Hindlimb muscle (tissue), 1 donor: ENCODE data around the gene PRKCA. TPM values are rescaled to one million over a fixed set of nuclear protein-coding genes. Genes with fewer than 3 reads are reported as not detected.

ENCODE experiments used
- DNase-seq: peaks from one replicate; pipeline ENCODE4 v3.0.0-alpha.2; 2013
- polyA plus RNA-seq: library from polyadenylated mRNA; unstranded; fragments of 120-200 nt; gene quantifications from one replicate; pipeline ENCODE4 v1.2.1, GENCODE V29; 2013; ENCODE audit not compliant: insufficient read length

The PRKCA gene
- polyA plus RNA-seq, 1 donor, result 2.9 TPM

DNA sequence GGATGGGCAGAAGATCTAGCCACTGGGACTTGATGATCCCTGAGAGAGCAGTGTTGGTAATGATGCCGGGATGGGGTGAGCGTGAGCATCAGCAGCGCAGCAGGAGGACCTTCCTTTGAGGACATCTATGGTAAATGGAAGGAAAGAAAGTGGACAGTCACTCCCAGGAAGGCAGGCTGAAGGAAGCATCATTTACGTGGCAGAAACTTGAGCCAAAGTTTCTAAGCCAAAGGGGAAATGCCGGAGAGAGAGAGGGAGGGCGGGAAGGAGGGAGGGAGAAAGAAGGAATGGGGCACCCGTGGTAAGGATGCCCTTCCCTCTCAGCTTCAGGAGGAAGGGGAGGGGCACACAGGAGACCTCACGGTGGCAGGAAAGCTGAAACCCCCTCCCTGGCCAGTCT lies 446.2 kb downstream of the PRKCA start:
- DNase-seq, result no peak

DNA sequence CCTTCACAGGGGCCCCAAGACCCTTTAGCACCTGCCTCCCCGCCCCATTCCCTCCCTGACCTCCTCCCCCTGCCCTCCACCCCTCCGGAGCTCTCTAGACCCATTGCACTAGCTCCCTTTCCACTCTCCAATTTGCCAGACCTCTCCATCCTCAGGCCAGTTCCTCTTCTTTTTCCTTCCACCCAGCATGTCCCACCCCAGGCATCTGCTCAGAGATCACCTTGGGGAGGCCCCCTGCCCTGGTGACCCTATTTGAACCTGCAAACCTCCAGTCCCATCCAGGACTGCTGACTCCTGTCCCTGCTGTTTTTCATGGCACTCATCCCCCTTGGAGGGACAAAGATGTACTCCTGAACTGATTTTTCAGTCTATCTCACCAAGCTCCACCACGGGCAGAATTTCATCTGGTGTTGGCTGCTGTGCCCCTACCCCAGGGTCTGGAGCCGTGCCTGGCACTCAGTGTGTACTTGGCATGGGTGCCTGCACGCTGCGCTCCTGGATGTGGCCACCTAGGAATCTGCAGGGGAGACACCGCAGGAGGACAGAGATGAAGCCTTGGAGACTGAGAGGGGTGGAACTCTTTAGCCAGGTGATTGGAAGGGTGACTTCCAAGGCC lies 446.9 kb downstream of the PRKCA start:
- DNase-seq, result no peak

DNA sequence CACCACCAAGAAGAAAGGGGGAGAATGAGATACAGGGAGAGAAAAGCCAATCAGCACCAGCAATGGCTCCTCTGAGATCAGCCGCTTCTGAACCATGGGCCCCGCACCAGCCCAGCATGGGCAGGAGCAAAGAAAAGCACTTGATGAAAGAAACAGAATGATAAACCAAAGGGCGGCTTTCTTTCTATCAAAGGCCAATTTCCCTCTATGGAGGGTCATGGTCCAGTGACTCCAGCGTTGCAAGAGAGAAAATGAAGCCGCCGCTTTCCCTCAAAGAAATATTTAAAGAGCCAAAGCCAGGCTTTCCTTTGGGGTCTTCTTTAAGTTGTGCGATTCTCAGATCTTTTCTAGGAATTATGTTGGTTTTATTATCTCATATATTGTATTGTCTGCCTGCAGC lies 447.7 kb downstream of the PRKCA start:
- DNase-seq, result no peak

DNA sequence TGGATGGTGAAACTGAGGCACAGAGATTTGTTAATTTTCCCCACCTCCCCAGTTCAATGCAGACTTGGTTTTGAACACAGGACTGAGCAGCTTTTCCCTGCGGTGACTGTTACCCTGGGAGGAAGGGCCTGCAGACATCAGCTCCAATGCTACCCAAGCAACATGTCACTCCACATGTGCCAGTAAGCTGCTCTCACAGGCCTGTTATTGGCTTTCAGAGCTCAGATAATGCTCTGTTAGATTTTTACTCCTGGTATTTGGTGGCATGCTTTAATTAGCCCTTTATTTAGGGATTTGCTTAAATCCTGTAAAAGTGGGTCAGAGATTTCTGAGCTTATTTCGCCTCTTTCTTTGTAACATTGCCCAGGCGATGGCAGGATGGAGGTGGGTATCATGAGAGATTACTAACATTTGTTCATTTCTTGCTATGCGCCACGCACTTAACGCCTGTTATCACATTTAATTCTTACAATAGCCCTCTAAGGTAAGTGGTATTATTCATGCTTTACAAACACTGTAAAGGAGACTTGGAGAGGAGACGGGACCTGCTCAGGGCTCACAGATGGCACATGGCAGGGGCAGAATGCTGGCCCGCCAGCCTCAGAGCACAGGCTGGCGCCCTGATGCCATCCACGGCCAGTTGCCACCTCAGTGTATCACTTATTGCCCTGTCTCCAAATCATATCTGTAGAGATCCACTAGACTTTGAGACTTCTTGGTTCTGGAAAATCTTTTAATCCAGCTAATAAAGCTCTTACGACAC lies 448.5 kb downstream of the PRKCA start:
- no peak for DNase-seq

DNA sequence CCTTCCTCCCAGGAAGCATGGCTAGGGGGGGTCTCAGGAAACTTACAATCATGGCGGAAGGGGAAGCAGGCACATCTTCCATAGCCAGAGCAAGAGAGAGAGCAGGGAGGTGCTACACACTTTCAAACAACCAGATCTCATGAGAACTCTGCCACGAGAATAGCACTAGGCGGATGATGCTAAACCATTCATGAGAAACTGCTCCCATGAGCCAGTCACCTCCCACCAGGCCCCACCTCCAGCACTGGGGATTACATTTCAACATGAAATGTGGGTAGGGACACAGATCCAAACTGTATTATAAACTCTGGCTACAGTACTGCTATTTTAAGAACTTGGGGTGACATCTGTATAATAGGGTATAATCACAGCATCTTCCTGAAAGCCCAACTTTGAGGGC lies 449.4 kb downstream of the PRKCA start:
- no peak for DNase-seq

DNA sequence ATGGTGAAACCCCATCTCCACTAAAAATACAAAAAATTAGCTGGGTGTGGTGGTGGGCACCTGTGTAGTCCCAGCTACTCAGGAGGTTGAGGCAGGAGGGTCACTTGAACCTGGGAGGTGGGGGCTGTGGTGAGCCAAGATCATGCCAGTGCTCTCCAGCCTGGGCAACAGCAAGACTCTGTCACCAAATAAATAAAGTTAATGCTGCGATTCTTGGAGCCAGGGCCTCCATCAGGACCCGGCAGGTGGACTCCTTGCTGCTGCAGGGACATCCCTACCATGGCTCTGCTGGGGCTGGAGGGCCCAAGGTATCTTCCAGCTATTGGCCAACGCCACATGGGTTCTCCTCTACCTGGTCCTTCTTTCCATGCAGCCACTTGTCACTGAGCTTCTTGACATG lies 450.0 kb downstream of the PRKCA start:
- no peak for DNase-seq

DNA sequence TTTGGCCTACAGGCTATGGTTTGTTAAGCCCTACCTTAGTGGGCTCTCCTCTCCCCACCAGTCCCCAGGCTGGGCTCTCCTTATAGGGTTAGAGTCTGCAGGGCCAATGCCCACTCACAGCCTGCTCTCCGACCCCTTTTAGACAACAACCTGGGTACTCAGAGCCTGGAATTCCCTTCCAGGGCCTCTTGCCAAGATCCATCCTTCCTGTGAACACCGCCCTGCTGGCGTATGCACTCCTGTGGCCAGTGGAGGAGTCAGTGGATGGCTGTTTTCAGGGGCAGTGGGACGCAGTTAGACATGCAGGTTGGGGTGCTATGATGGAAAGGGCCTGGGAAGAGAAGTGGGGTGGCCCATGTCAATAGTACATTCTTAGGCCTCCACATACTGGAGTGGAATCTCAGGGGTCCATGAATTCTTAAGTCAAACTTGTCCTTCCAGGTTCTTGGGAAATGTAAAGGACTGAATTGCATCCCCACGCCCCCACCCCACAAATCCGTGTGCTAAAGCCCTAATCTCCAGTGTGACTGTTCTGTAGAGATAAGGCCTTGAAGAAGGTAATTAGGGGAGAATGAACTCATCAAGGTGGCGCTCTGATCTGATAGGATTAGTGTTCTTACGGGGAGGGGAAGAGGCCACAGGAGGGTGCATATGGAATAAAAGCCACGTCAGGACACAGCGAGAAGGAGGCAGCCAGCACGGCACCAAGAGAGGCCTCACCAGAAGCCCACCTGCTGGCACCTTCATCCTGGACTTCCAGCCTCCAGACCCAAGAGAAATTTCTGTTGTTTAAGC lies 450.9 kb downstream of the PRKCA start:
- no peak for DNase-seq

DNA sequence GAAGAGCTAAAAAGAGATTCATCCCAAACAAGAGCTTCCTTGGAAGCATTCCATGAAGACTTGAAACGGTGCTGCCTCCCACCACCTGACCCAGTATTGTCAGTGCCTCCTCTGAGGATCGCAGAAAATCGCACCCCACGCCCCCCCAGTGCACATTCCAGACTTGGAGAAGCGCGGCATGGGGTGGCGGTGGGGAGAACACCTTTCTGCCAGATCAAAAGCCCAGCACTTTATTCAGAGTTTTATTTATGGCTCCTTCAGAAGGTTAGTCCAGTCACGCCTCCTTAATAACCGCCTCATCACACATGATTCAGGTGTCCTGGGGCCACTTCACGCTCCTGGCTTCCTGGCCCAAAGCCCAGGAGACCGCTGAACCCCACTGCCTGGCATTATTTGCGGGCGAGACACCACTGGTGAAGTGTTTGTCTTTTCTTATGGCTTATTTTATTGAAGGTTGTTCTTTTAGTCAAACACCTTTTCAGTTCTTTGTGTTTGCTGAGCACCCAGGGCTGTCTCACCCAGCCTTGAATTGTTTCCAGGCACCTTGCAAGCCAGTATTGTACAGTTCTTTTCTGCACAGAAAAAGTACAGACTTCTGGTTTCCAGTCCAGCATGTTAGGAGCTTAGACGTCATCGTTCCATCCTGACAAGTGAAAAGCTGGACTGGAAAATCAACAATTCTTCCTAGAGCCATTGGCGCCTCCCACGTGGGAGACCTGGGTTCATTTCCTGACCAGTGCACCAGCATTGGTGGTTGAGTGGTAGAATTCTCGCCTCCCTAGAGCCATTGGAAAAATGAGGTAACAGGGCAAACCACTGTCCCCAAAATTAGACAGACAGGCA lies 452.9 kb downstream of the PRKCA start:
- no peak for DNase-seq

DNA sequence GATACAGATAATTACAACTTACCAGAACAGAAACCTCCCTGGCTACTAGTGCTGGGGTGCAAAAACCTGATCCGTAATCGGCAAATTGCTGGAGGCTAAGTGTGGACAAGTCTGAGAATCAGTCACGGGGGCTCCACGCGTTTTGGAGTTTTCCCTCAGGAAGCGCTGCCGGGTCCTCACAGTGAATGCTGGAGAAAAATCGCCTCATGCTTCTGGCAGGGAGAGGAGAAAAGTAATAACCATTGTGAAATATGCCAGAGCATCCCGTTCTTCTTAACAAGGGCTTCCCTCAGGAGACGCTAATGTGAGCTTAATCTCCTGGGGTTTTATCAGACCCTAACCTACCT lies 453.5 kb downstream of the PRKCA start:
- DNase-seq, result no peak

DNA sequence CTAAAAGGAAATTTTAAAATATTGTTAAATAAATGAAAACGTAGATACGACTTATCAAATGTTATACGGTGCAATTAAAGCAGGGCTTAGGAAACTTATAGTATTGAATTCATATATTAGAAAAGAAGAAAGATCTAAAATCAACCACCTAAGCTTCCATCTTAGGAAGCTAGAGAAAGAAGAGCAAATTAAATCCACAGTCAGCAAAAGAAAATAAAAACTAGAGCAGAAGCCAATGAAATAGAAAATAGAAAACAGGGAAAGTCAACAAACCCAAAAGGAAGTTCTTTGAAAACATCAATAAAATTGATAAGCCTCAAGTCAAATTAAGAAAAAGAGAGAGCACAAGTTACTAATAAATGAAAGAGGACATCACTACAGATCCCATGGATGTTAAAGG lies 457.9 kb downstream of the PRKCA start:
- no peak for DNase-seq

DNA sequence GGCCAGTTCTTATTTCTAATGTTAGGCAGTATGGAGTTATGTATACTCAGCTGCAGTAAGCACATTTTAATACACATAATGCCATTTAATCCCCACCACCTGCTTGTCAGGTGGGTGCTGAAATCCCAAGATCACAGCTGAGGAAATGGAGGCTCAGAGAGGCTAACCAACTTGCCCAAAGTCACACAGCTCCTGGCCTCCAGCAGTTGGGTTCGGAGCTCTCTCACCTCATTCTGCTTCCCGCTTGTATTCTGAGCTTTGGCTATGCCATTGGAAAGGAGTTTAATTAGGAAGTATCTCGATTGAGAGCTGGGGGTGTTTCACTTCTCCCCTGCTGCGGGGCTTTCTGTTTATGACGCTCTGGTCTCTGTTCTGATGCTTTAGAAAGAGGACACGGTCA lies 459.9 kb downstream of the PRKCA start:
- no peak for DNase-seq

DNA sequence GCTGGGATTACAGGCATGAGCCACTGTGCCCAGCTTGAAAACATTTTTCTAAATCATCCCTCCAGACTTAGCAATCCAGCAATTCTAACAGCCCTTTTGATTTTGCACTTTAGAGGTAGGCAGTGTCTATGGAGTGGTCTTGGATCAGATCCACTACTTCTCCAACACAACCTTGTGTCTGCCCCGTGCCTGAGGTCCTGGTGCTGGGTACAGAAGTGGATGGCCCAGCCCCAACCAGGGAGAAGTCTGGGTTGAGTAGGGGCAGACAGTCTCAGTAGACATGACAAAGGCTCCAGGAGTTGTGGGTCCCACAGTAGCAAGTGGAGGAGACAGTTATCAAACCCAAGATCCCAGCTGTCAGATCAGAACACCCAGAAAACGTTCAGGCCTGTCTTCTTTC lies 460.6 kb downstream of the PRKCA start:
- no peak for DNase-seq

DNA sequence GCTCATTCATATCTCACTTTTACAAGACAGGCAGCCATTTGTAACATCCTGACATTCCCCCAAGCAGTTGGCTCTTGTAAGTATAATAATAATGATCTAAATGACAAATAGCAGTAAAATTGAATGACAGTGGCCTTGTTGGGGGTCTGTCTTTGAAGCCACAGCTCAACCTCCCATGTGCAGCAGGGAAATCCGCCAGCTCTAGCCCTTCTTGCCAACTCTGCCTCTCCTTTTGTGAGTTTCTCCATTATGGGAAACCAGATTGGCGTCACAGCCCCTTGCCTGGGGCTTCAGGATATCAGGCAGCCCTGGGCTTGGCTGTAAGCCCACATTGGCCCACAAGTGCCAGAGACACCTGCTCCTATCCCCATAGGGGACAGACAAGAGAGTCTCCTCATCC lies 462.1 kb downstream of the PRKCA start:
- no peak for DNase-seq

DNA sequence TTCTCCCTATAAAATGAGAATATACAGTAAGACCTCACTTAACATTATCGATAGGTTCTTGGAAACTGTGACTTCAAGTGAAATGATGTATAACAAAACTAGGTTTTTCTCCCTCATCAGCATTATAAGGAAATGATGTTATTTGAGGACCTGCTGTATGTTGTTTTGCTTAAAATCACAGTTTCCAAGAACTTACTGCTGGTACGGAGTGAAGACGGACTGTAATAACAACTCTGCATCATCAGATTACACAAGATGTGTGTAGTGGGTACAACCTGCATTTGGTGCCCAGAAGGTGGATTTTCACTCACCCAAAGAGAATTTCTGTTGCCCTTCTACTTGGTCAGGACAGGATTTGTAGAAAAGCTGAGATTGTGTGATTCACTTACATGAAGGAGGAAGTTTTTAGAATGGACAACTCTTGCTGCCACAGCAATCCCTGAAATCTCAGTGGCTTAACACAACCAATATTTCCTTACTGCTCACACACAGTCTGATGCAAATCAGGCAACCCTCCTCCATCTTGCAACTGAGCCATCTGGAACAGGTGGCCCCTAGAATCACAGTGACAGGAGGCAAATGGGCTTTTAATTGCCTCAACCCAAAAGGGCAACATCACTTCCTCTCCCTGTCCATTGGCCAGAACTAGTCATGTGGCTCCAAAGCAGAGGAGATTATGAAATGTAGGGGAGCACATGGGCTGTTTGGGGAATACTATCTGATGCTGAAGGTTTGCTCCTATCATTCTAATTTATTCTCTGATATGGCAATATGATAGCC lies 464.9 kb downstream of the PRKCA start:
- DNase-seq, result no peak

DNA sequence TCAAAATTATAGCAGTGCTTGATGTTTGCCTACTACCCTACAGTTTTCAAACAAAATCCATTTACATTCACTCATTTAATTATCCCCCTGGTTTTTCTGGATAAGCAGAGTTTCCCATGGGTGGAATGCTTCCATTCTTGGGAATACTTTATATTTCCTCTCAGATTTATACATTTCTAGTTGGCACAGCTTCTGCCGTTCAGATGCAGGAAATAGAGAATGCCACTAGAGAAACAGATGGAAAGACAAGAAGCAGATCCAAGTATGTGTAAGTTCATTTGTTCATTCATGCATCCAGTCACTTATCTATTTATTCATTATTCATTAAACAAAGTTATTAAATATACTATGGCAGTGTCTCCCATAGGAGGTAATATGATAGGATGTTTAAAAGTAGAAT lies 467.5 kb downstream of the PRKCA start:
- no peak for DNase-seq

DNA sequence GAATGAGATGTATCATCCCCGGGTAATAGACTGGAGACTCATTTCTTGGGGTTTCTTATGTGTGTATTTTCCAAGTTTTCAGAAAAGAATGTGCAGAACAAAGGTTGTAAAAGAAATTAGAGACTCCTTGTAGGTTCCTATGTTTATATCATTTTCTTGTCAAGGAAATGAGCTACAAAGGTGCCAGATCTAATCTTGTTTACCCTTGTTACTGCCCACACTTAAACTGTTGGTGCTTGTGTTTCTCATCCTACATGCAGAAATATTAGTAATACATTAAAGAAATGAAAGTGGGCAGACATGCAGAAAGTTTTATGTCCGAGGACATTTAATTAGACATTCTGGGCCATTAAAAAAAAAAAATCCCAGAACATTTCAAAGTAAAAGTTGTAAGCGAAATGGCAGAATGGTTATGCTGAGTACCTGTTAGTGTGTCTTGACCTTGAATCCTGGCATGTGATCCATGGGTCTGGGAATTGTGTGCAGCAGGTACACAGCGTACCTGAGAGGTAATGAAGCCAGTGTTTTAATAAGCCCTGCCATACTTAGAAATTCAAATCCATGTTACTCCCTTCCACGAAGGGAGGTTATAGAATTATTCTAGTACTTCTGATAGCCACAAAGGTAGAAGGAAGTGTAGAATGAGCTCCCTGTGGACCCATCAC lies 469.9 kb downstream of the PRKCA start:
- no peak for DNase-seq

DNA sequence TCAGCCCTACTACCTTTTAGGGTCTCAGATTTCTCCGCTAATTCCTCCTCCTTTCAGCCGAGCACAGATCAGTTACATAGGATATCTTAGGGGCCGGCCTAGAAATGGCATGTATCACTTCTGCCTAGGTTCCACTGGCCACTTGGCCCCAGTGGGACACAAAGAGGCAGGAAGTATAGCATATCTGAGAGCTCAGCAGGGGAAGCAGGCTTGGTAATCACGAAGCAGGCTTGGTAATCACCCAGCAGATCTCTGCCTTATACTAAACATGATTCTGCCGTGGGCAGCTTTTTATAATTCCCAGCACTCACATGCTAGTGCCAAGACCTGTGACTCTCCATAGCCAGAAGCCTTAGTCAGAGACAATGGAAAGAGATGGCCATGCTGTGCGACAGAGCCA lies 472.9 kb downstream of the PRKCA start:
- DNase-seq, result no peak

DNA sequence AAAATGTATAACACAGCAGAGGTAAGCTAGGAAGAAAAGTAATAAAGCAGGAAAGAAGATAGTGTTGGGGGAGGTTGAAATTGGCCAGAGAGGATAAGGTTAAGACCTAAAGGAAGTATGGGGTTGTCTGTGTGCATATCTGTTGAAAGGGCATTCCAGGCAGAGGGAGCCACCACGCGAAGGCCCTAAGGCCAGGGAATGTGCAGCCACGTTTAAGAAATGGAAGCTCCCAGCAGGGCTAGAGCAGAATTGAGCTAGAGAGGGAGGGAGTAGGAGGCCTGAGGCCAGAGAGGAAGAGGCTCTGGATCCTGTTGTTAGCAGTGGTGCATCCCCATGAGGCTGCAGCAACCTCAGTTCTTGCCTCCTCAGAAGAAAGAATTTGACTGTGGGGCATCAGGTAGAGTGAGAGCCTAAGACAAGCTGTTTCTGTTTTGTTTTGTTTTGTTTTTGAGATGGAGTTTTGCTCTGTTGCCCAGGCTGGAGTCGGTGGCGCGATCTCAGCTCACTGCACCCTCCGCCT lies 473.5 kb downstream of the PRKCA start:
- no peak for DNase-seq

DNA sequence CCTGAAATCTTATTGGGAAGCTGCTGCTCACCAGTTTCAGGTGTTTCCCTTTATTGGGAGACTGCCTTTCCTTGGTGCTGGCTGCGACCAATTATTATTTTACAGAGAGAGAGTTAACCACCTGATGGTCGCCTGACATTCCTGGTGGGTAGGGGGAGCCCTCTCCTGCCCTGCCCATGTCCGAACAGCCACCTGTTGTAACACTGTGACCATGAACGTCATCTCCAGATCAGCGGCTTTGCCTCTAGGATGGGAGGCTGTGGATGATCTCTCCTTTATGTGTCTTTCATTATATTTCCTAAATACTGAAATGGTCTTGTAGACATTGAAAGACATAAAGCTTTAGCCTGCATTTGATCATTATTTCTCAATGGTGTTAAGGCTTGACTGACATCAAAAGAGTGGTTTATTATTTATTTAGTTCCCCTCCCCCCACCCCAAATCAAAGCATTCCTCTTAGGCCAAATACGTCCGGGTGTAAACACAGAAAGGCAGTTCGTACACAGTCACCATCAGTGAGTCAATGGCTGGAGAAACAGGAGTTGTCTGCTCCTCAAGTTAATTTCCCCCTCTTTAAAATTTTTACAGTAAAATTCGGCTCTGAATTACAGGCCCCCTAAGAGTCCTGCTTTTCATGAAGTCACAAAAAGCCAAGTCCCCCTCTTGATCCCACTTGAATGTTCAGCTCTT lies 474.7 kb downstream of the PRKCA start:
- no peak for DNase-seq

DNA sequence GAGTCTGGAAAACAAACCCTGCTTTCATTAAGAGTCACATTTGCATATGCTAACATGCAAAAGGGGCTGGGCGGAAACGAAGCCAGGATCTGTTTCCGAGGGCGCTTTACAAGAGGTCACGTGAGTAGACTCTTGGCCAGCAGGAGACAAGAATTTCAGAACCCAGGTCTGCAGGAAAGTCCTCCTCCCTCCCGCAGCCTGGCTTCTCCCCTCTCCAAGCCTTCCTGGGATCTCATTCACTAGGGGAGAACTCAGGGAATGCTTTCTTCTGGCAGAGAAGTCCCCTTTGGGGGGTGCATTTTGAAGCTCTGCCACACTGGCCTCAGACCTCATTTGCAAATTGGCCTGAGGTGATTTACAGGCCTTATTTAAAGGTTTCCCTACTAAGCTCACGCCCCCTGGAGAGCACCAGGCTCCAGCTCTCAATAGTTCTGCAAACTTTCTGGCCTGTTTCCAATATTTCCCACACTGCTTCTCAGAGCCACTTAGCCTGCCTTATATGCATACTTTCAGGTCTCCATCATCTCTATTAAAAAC lies 475.3 kb downstream of the PRKCA start:
- DNase-seq, result no peak
